HepG2 (cell line): ENCODE results near the gene ALDOA. TPM values are rescaled to one million over a fixed set of nuclear protein-coding genes. Genes with fewer than 3 reads are reported as not detected.

Source experiments
- AGO1 ChIP-seq: fragments of 200-400 bp; formaldehyde crosslinking; IDR thresholded peaks from 2 replicates; pipeline ENCODE4 v1.6.1; 2017; ENCODE audit warnings: mild to moderate bottlenecking, low read depth, low read length, moderate library complexity; ENCODE audit not compliant: poor library complexity, severe bottlenecking
- AKAP8 ChIP-seq: sonication (generic); formaldehyde crosslinking; IDR thresholded peaks from 2 replicates; pipeline ENCODE4 v1.5.1; 2020; ENCODE audit warnings: mild to moderate bottlenecking, missing genetic modification reagents
- CHD4 ChIP-seq: fragments of 200-600 bp; sonication (generic); IDR thresholded peaks from 2 replicates; pipeline ENCODE4 v1.7.0; 2017; ENCODE audit warnings: mild to moderate bottlenecking, low read length, borderline replicate concordance
- KMT2A ChIP-seq: sonication (generic); formaldehyde crosslinking; IDR thresholded peaks from 2 replicates; pipeline ENCODE4 v1.4.0; 2020; ENCODE audit warnings: missing genetic modification reagents
- MAFK ChIP-seq, 2 experiments: IDR thresholded peaks in 1 of 2; conservative IDR thresholded peaks in 1 of 2; 2 replicates each; pipeline ENCODE4 v1.6.1; 2011; ENCODE audit warnings: improper control_type of control experiment in 2 of 2, low read length in 2 of 2
- MED13 ChIP-seq: sonication (generic); formaldehyde crosslinking; IDR thresholded peaks from 2 replicates; pipeline ENCODE4 v1.5.0; 2020; ENCODE audit warnings: missing genetic modification reagents
- NCOA1 ChIP-seq: sonication (generic); formaldehyde crosslinking; IDR thresholded peaks from 2 replicates; pipeline ENCODE4 v1.9.0; 2021; ENCODE audit warnings: missing genetic modification reagents
- NFE2L2 ChIP-seq: fragments of 150-350 bp; IDR thresholded peaks from 2 replicates; pipeline ENCODE4 v1.6.1; 2014; ENCODE audit warnings: low read length
- ONECUT2 ChIP-seq: sonication (generic); formaldehyde crosslinking; IDR thresholded peaks from 2 replicates; pipeline ENCODE4 v1.4.0; 2020; ENCODE audit warnings: missing genetic modification reagents
- REST ChIP-seq, 2 experiments: IDR thresholded peaks; 2 replicates each; pipeline ENCODE4 v1.6.1; 2011 to 2012; ENCODE audit warnings: low read length in 2 of 2, borderline replicate concordance in 1 of 2, low read depth in 1 of 2, mild to moderate bottlenecking in 1 of 2, moderate library complexity in 1 of 2
- THYN1 ChIP-seq: sonication (generic); formaldehyde crosslinking; IDR thresholded peaks from 2 replicates; pipeline ENCODE4 v1.8.1; 2023; ENCODE audit warnings: low read depth, mild to moderate bottlenecking, moderate library complexity, missing genetic modification reagents, borderline replicate concordance
- XRCC5 ChIP-seq: fragments of 200-400 bp; formaldehyde crosslinking; optimal IDR thresholded peaks from 2 replicates; pipeline ENCODE3; 2017; ENCODE audit warnings: mild to moderate bottlenecking, low read length
- ZFYVE20 ChIP-seq: sonication (generic); formaldehyde crosslinking; IDR thresholded peaks from 2 replicates; pipeline ENCODE4 v1.8.0; 2023; ENCODE audit warnings: low read depth, mild to moderate bottlenecking, moderate library complexity, missing genetic modification reagents, borderline replicate concordance
- ZNF430 ChIP-seq: sonication (generic); formaldehyde crosslinking; IDR thresholded peaks from 2 replicates; pipeline ENCODE4 v1.9.0; 2021; ENCODE audit warnings: mild to moderate bottlenecking, missing genetic modification reagents
- ZNF510 ChIP-seq: sonication (generic); formaldehyde crosslinking; IDR thresholded peaks from 2 replicates; pipeline ENCODE4 v1.4.0; 2020; ENCODE audit warnings: low read depth, mild to moderate bottlenecking, missing genetic modification reagents
- ZNF660 ChIP-seq: sonication (generic); formaldehyde crosslinking; IDR thresholded peaks from 2 replicates; pipeline ENCODE4 v1.5.1; 2020; ENCODE audit warnings: mild to moderate bottlenecking, low read depth, missing genetic modification reagents, borderline replicate concordance
- ZNF746 ChIP-seq: sonication (generic); formaldehyde crosslinking; IDR thresholded peaks from 2 replicates; pipeline ENCODE4 v1.8.0; 2022; ENCODE audit warnings: mild to moderate bottlenecking, missing genetic modification reagents
- polyA plus RNA-seq, 8 experiments: library from polyadenylated mRNA; depleted of rRNA in 3 of 8; stranded (reverse) in 7 of 8; unstranded in 1 of 8; fragments of >200 nt; fragmentation: Illumina TruSeq in 4 of 8; extraction: Trizol in 4 of 8; gene quantifications; 2 replicates each; pipeline versions ENCODE4 v1.2.1 to v1.2.3, GENCODE V29; 2011 to 2016; ENCODE audit warnings: low read depth in 4 of 8, missing spikeins in 1 of 8, mixed read lengths in 1 of 8; ENCODE audit not compliant: insufficient read depth in 1 of 8
- total RNA-seq, 5 experiments: library from RNA; depleted of rRNA; stranded (reverse); fragments of >200 nt; fragmentation: Illumina TruSeq; extraction: Trizol; gene quantifications; 2 replicates each; pipeline ENCODE4 v1.2.3, GENCODE V29; 2016; ENCODE audit warnings: low read depth in 1 of 5
- TF ChIP-seq, protein P1 (sequence below): sonication (generic); formaldehyde crosslinking; IDR thresholded peaks from one replicate; pipeline ENCODE4 v1.5.1; 2020; ENCODE audit warnings: mild to moderate bottlenecking, missing genetic modification reagents; ENCODE audit errors: not compliant biosample characterization

Gene ALDOA
- total and polyA plus RNA-seq, 2 of the 13 experiments (the other 11 are each of a cell fraction or from before 2014, with no cell fraction given): 925 to 1,884 TPM

DNA sequence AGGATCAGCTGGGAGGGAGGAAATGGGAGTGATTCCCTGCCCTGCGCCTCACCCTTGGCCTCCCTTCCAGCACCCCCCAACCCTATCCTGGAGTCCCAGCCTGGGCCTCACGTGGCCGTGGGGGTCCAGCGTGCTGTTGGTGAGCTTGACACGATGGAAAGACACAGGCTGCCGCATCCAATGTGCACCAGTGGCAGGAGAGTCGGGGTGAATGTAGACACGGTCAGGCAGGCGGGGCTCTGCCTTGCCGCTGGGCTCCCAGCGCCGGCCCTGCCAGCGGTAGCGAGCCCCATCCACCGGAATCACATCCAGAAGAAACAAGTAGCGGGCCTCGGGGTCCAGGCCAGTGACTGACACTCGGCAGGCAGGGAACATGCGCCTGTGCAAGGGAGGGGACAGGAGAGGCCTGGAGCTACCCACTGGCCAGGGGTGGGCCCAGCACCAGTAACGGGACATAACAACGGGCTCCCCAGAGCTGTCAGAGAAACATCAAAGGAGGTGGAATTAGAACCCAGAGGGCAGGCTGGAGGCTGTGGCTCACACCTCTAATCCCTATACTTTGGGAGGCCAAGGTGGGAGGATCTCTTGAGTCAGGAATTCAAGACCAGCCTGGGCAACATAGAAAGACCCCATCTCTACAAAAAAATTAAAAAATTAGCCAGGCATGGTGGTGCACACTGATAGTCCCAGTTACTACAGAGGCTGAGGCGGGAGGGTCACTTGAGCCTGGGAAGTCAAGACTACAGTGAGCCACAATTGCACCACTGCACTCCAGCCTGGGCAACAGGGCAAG lies 23.5 kb downstream of the ALDOA start (continued):
- TF ChIP-seq, protein P1, sequence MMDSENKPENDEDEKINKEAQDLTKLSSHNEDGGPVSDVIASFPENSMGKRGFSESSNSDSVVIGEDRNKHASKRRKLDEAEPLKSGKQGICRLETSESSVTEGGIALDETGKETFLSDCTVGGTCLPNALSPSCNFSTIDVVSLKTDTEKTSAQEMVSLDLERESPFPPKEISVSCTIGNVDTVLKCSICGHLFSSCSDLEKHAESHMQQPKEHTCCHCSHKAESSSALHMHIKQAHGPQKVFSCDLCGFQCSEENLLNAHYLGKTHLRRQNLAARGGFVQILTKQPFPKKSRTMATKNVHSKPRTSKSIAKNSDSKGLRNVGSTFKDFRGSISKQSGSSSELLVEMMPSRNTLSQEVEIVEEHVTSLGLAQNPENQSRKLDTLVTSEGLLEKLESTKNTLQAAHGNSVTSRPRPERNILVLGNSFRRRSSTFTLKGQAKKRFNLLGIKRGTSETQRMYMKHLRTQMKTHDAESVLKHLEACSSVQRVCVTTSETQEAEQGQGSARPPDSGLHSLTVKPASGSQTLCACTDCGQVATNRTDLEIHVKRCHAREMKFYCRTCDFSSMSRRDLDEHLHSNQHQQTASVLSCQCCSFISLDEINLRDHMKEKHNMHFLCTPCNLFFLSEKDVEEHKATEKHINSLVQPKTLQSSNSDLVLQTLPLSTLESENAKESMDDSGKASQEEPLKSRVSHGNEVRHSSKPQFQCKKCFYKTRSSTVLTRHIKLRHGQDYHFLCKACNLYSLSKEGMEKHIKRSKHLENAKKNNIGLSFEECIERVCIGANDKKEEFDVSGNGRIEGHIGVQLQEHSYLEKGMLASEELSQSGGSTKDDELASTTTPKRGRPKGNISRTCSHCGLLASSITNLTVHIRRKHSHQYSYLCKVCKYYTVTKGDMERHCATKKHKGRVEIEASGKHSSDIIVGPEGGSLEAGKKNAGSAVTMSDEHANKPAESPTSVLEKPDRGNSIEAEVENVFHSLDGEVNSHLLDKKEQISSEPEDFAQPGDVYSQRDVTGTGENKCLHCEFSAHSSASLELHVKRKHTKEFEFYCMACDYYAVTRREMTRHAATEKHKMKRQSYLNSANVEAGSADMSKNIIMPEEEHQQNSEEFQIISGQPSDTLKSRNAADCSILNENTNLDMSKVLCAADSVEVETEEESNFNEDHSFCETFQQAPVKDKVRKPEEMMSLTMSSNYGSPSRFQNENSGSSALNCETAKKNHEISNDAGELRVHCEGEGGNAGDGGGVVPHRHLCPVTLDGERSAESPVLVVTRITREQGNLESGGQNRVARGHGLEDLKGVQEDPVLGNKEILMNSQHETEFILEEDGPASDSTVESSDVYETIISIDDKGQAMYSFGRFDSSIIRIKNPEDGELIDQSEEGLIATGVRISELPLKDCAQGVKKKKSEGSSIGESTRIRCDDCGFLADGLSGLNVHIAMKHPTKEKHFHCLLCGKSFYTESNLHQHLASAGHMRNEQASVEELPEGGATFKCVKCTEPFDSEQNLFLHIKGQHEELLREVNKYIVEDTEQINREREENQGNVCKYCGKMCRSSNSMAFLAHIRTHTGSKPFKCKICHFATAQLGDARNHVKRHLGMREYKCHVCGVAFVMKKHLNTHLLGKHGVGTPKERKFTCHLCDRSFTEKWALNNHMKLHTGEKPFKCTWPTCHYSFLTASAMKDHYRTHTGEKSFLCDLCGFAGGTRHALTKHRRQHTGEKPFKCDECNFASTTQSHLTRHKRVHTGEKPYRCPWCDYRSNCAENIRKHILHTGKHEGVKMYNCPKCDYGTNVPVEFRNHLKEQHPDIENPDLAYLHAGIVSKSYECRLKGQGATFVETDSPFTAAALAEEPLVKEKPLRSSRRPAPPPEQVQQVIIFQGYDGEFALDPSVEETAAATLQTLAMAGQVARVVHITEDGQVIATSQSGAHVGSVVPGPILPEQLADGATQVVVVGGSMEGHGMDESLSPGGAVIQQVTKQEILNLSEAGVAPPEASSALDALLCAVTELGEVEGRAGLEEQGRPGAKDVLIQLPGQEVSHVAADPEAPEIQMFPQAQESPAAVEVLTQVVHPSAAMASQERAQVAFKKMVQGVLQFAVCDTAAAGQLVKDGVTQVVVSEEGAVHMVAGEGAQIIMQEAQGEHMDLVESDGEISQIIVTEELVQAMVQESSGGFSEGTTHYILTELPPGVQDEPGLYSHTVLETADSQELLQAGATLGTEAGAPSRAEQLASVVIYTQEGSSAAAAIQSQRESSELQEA (CRISPR knock-in tag): peak; percentile 77
- TF ChIP-seq ZFYVE20 (CRISPR knock-in tag) (no peak; the same call in 1 of the 2 replicates), AKAP8 (CRISPR knock-in tag) (no peak), NCOA1 (CRISPR knock-in tag) (no peak), REST (IDR thresholded peaks at IDR 0.05; ENCODE audit: borderline replicate concordance in 1 of 2, low read depth in 1 of 2, low read length in 2 of 2) (no peak), ZNF510 (CRISPR knock-in tag) (no peak), ONECUT2 (CRISPR knock-in tag) (no peak), AGO1 (peak; percentile 84), ZNF660 (CRISPR knock-in tag) (no peak), CHD4 (no peak), ZNF430 (CRISPR knock-in tag) (no peak), MAFK (conservative IDR thresholded peaks at IDR 0.05 in 1 of 2, IDR thresholded peaks at IDR 0.05 in 1 of 2; ENCODE audit: low read length in 2 of 2) (no peak), MED13 (CRISPR knock-in tag) (no peak), XRCC5 (peak; percentile 40), THYN1 (CRISPR knock-in tag) (no peak), NFE2L2 (no peak), KMT2A (CRISPR knock-in tag) (no peak), ZNF746 (0 out of 2 replicates have a peak, but pooled peaks have one; percentile 22)
